Measurements from ENCODE around the gene ICAM5.
"Not testable (repeated sequence)": the region's sequence is repeated elsewhere in the genome, so short reads cannot be mapped to it uniquely, and the experiment has no call there.

The ICAM5 gene

DNA sequence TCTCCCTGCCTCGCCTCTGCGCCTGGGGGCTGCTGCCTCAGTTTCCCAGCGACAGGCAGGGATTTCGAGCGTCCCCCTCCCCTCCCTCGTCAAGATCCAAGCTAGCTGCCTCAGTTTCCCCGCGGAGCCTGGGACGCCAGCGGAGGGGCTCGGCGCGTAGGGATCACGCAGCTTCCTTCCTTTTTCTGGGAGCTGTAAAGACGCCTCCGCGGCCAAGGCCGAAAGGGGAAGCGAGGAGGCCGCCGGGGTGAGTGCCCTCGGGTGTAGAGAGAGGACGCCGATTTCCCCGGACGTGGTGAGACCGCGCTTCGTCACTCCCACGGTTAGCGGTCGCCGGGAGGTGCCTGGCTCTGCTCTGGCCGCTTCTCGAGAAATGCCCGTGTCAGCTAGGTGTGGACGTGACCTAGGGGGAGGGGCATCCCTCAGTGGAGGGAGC, 19.6 kb upstream of the ICAM5 start:
- peak; percentile 36 for DNase-seq (ENCODE audit: low spot score)

DNA sequence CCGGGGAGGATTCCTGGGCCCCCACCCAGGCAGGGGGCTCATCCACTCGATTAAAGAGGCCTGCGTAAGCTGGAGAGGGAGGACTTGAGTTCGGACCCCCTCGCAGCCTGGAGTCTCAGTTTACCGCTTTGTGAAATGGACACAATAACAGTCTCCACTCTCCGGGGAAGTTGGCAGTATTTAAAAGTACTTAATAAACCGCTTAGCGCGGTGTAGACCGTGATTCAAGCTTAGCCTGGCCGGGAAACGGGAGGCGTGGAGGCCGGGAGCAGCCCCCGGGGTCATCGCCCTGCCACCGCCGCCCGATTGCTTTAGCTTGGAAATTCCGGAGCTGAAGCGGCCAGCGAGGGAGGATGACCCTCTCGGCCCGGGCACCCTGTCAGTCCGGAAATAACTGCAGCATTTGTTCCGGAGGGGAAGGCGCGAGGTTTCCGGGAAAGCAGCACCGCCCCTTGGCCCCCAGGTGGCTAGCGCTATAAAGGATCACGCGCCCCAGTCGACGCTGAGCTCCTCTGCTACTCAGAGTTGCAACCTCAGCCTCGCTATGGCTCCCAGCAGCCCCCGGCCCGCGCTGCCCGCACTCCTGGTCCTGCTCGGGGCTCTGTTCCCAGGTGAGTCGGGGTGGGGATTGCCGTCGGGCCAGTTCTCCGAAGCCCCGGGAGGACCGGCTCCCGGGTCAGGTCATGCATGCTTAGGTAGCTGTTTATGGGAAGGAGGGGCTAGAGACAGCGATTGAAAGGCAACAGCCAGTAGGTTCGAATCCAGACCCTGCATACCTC, 18.9 kb upstream of the ICAM5 start, which contains the start of gene ICAM1:
TSS of gene ICAM1 (plus strand) at position 505 of the 779 bp plus-strand sequence. CDS start at position 545, 40 bp downstream.
- peak; percentile 55 for DNase-seq (ENCODE audit: low spot score)

DNA sequence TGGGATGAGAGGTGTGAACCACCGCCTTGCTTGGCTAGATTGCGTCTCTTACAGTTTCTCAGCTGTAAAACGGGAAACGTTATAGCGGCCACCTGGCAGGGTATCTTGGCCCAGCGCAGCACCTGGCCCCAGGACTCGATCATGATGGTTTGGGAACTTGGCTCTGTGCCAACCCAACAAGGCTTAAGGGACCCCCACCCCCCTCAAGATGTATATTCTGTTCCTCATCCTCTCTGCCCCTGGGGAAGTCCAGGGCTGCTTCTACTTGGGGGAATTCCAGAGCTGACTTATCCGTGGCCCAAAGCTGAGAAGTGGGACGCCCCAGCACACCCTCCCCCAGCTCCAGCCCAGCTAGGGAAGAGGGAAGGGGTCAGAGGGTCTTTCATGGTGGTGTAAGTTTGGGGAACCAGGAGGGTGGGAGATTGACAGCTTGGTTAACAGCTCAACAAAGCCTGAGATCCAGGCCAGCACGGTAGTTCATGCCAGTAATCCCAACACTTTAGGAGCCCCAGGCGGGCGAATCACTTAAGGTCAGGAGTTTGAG, 18.1 kb upstream of the ICAM5 start:
- peak; percentile 23 for DNase-seq (ENCODE audit: low spot score)

DNA sequence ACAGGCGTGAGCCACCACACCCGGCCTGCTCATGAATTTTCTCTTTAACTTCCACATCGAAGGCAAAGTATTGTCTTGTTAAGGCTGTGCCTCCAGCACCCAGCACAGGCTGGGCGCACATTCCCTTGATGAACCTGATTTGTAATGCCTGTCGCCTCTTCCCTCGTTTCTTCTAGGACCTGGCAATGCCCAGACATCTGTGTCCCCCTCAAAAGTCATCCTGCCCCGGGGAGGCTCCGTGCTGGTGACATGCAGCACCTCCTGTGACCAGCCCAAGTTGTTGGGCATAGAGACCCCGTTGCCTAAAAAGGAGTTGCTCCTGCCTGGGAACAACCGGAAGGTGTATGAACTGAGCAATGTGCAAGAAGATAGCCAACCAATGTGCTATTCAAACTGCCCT, 15.2 kb upstream of the ICAM5 start:
- DNase-seq (ENCODE audit: low spot score), result no peak

DNA sequence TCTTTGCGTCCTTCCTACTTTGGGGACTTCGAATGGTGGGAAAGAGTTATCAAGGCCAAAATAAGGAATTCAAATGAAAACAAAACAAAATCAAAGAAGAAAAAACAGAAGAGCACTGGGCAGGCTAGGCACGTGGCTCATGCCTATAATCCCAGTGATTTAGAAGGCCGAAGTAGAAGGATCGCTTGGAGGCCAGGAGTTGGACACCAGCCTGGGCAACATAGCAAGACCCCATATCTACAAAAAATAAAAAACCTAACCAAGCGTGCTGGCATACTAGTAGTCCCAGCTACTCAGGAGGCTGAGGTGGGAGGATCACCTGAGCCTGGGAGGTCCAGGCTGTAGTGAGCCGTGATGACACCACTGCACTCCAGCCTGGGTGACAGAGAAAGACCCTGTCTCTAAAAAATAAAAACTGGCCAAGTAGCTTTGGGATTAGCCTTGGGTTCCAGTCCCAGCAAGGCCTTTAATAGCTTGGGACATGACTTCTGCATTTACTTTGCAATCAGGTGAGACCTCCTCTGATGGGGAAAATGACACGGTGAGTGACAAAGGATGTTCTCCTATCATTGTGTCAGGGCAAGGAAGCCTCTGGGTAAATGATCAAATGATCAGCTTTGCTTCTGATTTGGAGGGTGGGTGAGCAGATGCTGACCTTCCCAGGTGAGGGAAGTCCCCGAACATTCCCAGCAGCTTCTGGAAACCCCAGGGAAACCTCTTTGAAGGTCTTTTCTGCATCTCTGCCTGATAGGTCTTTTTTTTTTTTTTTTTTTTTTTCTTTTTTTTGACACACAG, 11.8 kb upstream of the ICAM5 start:
- no peak for DNase-seq (ENCODE audit: low spot score)

DNA sequence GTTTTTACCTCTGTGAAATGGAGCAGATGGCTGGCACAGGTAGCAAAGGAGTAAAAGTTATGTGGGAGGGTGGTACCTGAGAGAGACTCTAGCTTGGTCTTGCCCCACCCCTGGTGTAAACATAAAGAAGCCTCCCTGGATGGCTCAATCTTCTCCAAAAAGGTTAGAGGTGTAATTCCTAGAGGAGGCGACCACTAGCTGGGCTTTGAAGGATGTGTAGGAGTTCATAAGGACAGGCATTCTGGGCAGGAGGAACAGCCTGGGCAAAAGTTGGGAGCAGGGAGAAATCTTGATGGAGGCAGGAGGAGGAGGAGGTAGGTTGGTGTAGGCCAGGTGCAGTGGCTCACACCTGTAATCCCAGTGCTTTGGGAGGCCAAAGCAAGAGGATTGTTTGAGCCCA, 10.8 kb upstream of the ICAM5 start:
- DNase-seq (ENCODE audit: low spot score), result no peak

DNA sequence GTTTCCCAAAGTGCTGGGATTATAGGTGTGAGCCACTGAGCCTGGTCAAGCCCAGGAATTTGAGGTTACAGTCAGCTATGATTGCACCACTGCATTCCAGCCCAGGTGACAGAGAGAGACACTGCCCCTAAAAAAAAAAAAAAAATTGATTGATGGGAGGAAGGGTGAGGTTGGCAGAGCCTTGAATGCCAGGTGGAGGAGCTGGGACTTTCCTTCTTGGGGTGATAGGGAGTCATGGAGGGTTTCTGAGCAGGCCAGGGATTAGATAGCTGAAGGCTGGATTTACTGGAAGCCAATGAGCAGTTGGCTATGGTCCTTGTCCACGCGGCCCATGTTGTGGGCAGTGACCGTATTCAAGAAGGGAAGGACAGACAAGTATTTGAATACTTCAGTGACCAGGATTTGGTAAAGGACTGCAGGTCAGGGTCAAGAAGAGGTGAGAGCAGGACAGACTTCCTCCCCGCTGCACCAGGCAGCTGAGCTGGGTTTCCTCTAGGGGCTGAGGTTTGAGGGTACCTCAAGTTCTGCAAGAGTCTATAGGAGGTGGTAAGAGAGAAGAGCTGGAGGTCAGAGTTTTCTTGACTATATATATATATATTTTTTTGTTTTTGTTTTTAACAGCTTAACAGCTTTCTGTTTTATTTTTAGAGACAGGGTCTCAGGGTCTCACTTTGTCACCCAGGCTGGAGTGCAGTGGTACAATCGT, 9.9 kb upstream of the ICAM5 start:
- DNase-seq (ENCODE audit: low spot score), result no peak

DNA sequence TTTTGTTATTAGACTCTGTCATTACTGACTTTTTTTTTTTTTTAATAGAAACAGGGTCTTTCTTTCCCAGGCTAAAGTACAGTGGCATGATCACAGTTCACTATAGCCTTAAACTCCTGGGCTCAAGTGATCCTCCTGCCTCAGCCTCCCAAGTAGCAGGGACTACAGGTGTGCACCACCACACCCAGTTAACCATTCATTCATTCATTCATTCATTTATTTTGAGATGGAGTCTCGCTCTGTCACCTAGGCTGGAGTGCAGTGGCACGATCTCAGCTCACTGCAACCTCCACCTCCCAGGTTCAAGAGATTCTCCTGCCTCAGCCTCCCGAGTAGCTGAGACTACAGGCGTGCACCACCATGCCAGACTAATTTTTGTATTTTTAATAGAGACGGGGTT, 7.7 kb upstream of the ICAM5 start:
- DNase-seq (ENCODE audit: low spot score), result not testable (repeated sequence)

DNA sequence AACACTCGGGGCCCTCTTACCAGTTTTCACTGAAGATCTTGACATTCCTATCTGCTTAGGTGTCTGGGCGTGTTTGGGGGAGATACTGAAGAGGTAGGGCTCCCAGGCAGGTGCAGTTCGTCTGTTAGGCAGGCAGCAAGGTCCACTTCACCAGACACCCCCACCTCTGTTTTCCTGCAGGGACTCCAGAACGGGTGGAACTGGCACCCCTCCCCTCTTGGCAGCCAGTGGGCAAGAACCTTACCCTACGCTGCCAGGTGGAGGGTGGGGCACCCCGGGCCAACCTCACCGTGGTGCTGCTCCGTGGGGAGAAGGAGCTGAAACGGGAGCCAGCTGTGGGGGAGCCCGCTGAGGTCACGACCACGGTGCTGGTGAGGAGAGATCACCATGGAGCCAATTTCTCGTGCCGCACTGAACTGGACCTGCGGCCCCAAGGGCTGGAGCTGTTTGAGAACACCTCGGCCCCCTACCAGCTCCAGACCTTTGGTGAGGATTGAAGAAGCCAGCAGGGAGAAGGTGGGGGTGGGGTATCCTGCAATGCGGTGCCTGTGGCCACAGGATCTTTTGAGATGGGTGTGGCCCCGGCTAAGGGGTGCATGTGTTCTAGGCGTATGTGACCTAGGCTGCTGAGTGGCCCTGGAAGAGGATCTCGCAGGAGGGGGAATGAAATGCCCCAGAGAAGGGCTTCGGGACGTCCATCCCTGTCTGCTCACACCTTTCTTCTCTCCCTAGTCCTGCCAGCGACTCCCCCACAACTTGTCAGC, 6.3 kb upstream of the ICAM5 start:
- DNase-seq (ENCODE audit: low spot score), result no peak

DNA sequence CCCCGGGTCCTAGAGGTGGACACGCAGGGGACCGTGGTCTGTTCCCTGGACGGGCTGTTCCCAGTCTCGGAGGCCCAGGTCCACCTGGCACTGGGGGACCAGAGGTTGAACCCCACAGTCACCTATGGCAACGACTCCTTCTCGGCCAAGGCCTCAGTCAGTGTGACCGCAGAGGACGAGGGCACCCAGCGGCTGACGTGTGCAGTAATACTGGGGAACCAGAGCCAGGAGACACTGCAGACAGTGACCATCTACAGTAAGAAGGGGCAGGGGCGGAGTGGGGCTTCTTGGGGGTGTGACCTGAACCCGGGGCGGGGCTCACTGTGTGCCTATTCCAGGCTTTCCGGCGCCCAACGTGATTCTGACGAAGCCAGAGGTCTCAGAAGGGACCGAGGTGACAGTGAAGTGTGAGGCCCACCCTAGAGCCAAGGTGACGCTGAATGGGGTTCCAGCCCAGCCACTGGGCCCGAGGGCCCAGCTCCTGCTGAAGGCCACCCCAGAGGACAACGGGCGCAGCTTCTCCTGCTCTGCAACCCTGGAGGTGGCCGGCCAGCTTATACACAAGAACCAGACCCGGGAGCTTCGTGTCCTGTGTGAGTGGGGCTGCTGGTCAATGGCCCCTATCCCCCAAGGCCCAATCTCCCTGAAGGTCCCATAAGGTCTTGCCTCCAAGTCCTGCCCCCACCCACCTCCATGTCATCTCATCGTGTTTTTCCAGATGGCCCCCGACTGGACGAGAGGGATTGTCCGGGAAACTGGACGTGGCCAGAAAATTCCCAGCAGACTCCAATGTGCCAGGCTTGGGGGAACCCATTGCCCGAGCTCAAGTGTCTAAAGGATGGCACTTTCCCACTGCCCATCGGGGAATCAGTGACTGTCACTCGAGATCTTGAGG, 5.4 kb upstream of the ICAM5 start:
- DNase-seq (ENCODE audit: low spot score), result no peak

DNA sequence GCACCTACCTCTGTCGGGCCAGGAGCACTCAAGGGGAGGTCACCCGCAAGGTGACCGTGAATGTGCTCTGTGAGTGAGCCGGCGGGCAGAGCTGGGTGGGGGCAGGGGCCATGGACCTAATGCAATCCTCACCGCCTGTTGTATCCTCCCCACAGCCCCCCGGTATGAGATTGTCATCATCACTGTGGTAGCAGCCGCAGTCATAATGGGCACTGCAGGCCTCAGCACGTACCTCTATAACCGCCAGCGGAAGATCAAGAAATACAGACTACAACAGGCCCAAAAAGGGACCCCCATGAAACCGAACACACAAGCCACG, 4.8 kb upstream of the ICAM5 start:
- no peak for DNase-seq (ENCODE audit: low spot score)

DNA sequence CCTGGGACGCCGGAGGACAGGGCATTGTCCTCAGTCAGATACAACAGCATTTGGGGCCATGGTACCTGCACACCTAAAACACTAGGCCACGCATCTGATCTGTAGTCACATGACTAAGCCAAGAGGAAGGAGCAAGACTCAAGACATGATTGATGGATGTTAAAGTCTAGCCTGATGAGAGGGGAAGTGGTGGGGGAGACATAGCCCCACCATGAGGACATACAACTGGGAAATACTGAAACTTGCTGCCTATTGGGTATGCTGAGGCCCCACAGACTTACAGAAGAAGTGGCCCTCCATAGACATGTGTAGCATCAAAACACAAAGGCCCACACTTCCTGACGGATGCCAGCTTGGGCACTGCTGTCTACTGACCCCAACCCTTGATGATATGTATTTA, 4.4 kb upstream of the ICAM5 start:
- DNase-seq (ENCODE audit: low spot score), result no peak

DNA sequence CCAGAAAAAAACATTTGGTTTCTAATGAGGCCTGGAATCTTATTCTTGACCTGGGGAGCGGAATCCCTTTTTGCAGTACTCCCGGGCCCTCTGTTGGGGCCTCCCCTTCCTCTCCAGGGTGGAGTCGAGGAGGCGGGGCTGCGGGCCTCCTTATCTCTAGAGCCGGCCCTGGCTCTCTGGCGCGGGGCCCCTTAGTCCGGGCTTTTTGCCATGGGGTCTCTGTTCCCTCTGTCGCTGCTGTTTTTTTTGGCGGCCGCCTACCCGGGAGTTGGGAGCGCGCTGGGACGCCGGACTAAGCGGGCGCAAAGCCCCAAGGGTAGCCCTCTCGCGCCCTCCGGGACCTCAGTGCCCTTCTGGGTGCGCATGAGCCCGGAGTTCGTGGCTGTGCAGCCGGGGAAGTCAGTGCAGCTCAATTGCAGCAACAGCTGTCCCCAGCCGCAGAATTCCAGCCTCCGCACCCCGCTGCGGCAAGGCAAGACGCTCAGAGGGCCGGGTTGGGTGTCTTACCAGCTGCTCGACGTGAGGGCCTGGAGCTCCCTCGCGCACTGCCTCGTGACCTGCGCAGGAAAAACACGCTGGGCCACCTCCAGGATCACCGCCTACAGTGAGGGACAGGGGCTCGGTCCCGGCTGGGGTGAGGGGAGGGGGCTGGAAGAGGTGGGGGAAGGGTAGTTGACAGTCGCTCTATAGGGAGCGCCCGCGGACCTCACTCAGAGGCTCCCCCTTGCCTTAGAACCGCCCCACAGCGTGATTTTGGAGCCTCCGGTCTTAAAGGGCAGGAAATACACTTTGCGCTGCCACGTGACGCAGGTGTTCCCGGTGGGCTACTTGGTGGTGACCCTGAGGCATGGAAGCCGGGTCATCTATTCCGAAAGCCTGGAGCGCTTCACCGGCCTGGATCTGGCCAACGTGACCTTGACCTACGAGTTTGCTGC, 2.7 kb upstream of the ICAM5 start, which contains the start of gene ICAM4:
TSS of gene ICAM4 (plus strand) at position 153 of the 935 bp plus-strand sequence. CDS start at position 211, 58 bp downstream.
- DNase-seq (ENCODE audit: low spot score), result no peak

DNA sequence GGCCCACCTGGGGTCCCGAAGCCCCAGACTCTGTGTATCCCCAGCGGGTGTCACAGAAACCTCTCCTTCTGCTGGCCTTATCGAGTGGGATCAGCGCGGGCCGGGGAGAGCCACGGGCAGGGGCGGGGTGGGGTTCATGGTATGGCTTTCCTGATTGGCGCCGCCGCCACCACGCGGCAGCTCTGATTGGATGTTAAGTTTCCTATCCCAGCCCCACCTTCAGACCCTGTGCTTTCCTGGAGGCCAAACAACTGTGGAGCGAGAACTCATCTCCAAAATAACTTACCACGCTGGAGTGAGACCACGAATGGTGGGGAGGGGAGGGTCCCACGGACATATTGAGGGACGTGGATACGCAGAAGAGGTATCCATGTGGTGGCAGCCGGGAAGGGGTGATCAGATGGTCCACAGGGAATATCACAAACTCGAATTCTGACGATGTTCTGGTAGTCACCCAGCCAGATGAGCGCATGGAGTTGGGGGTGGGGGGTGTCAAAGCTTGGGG, 1.0 kb upstream of the ICAM5 start:
- no peak for DNase-seq (ENCODE audit: low spot score)

DNA sequence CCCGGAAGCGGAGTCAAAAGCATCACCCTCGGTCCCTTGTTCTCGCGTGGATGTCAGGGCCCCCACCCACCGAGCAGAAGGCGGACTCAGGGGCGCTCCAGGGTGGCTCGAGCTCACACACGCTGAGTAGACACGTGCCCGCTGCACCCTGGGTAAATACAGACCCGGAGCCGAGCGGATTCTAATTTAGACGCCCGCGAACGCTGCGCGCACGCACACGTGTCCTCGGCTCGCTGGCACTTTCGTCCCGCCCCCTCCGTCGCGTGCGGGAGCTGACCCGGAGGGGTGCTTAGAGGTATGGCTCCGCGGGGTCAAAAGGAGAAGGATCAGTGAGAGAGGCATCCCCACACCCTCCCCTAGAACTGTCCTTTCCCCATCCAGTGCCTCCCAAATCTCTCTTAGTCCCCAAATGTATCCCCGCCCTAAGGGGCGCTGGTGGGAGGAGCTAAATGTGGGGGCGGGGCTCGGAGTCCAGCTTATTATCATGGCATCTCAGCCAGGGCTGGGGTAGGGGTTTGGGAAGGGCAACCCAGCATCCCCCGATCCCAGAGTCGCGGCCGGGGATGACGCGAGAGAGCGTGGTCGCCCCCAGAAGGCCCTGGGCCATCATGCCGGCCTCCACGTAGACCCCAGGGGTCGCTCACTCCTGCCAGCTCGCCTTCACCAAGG, 451 bp upstream of the ICAM5 start:
- DNase-seq (ENCODE audit: low spot score), result peak; percentile 66

DNA sequence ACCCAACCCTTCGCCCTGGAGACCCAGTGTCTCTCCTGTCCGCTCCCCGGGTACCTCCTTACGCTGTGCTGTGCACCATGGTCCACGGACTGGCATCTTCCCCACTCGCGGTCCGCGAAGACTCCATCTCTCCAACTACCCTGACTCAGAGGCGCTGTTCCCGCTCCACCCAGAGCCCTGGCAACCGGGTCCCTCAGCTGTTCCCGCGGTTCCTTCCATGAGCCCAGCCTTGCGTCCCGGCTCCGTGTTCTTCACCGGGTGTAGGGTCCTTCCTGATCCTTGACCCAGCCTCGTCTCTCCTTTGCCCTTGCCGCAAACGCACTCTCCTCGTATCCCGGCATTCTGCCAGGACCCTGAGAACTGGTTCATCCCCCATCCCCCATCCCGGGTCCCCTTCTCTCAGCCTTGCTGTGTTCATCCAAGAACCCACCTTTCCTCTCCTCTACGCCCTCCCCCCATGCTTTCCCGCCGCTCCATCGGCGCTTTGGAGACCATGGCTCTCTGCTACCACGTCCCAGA, 664 bp downstream of the ICAM5 start:
- DNase-seq (ENCODE audit: low spot score), result no peak

DNA sequence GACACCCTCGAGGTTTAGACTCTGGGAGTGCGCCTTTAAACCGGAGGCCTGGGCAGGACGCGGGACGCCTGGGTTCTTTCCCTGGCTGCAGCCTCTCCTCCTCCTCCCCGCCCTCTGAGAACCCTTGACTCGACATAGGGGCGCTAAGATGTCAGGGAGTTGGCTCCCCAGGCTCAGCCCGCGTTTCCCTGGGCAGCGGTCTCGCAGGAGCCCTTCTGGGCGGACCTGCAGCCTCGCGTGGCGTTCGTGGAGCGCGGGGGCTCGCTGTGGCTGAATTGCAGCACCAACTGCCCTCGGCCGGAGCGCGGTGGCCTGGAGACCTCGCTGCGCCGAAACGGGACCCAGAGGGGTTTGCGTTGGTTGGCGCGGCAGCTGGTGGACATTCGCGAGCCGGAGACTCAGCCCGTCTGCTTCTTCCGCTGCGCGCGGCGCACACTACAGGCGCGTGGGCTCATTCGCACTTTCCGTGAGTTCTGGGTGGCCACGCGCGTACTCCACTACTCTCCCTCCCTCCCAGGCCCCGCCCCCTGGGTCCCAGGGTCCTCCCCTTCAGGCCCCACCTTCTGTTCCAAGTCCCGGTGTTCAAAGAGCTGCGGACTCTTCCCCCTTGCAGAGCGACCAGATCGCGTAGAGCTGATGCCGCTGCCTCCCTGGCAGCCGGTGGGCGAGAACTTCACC, 1.3 kb downstream of the ICAM5 start:
- DNase-seq (ENCODE audit: low spot score), result peak; percentile 82

Data from hepatic stellate cell (primary cell).